GM12801 (cell line): ENCODE results near the gene ITIH4.

Experiments used
- CTCF ChIP-seq: IDR thresholded peaks from one replicate; pipeline ENCODE4 v1.5.1; 2011; ENCODE audit warnings: control low read depth; ENCODE audit not compliant: insufficient read length; ENCODE audit errors: extremely low read depth

Gene ITIH4

GRCh38 chr3:52792413-52792812 lies 38.1 kb downstream of the ITIH4 start:
- no peak for TF ChIP-seq CTCF

GRCh38 chr3:52791928-52792327 lies 38.5 kb downstream of the ITIH4 start:
- TF ChIP-seq CTCF = no peak

GRCh38 chr3:52791366-52791765 lies 39.1 kb downstream of the ITIH4 start:
- TF ChIP-seq CTCF = no peak

- no peak for TF ChIP-seq CTCF
Measured at GRCh38 chr3:52790741-52791140, 39.7 kb downstream of the ITIH4 start.

- TF ChIP-seq CTCF = no peak
Measured at GRCh38 chr3:52790337-52790736, 40.1 kb downstream of the ITIH4 start.

GRCh38 chr3:52789746-52790040 lies 40.8 kb downstream of the ITIH4 start:
- no peak for TF ChIP-seq CTCF

GRCh38 chr3:52788890-52789745 lies 41.4 kb downstream of the ITIH4 start:
- TF ChIP-seq CTCF = no peak
